Astrocyte (in vitro differentiated cells and primary cell): ENCODE data around the gene CFAP91. TPM values are rescaled to one million over a fixed set of nuclear protein-coding genes. Genes with fewer than 3 reads are reported as not detected.
A peak's percentile ranks its signal among the peaks of the same experiment; 100 is the strongest.

ENCODE experiments used
- DNase-seq: peaks from one replicate; pipeline ENCODE4 v3.0.0-alpha.2; 2010; ENCODE audit warnings: low read depth
- FAIRE-seq: peaks from 2 replicates; lab custom pipeline; 2011; peaks lifted over from hg19 to GRCh38; lab: Jason Lieb, UNC
- H2AFZ ChIP-seq: 2 replicates; pipeline ENCODE4 v1.6.0; 2012; ENCODE audit warnings: low read depth, low read length, inconsistent platforms
- H3K27ac ChIP-seq: 2 replicates; pipeline ENCODE4 v1.5.1; 2011; ENCODE audit warnings: low read depth, low read length, inconsistent platforms
- H3K27me3 ChIP-seq: 2 replicates; pipeline ENCODE4 v1.6.0; 2011; ENCODE audit warnings: low read length, inconsistent platforms; ENCODE audit not compliant: insufficient read depth
- H3K36me3 ChIP-seq: 2 replicates; pipeline ENCODE4 v1.5.1; 2011; ENCODE audit warnings: low read length, inconsistent platforms; ENCODE audit not compliant: insufficient read depth
- H3K4me1 ChIP-seq: 2 replicates; pipeline ENCODE4 v1.5.1; 2011; ENCODE audit warnings: low read length, inconsistent platforms; ENCODE audit not compliant: insufficient read depth
- H3K4me2 ChIP-seq: 2 replicates; pipeline ENCODE4 v1.6.0; 2012; ENCODE audit warnings: low read length, inconsistent platforms
- H3K4me3 ChIP-seq: 2 replicates; pipeline ENCODE4 v1.5.1; 2011; ENCODE audit warnings: low read depth, mild to moderate bottlenecking, low read length, inconsistent platforms; ENCODE audit not compliant: insufficient read depth
- H3K79me2 ChIP-seq: 2 replicates; pipeline ENCODE4 v1.6.0; 2012; ENCODE audit warnings: mild to moderate bottlenecking, low read length, inconsistent platforms; ENCODE audit not compliant: insufficient read depth
- H3K9ac ChIP-seq: 2 replicates; pipeline ENCODE4 v1.6.0; 2012; ENCODE audit warnings: mild to moderate bottlenecking, low read length, inconsistent platforms
- H3K9me3 ChIP-seq: 2 replicates; pipeline ENCODE4 v1.5.1; 2012; ENCODE audit warnings: low read depth, mild to moderate bottlenecking, low read length, inconsistent platforms; ENCODE audit not compliant: insufficient read depth
- H4K20me1 ChIP-seq: 2 replicates; pipeline ENCODE4 v1.6.0; 2012; ENCODE audit warnings: low read length, inconsistent platforms; ENCODE audit not compliant: insufficient read depth
- H3K27ac Mint-ChIP-seq: one replicate; pipeline ENCODE4 v1.8.0; 2021; ENCODE audit warnings: mild to moderate bottlenecking, mixed read lengths; ENCODE audit not compliant: unreplicated experiment
- H3K27me3 Mint-ChIP-seq: one replicate; pipeline ENCODE4 v1.8.0; 2021; ENCODE audit warnings: low read depth, mixed read lengths; ENCODE audit not compliant: unreplicated experiment
- H3K36me3 Mint-ChIP-seq: one replicate; pipeline ENCODE4 v1.8.0; 2021; ENCODE audit warnings: low read depth, mixed read lengths; ENCODE audit not compliant: unreplicated experiment
- H3K4me1 Mint-ChIP-seq: one replicate; pipeline ENCODE4 v1.8.0; 2021; ENCODE audit warnings: low read depth, mixed read lengths; ENCODE audit not compliant: unreplicated experiment
- H3K4me3 Mint-ChIP-seq: one replicate; pipeline ENCODE4 v1.8.0; 2021; ENCODE audit warnings: mild to moderate bottlenecking, moderate library complexity, mixed read lengths; ENCODE audit not compliant: unreplicated experiment
- H3K9me3 Mint-ChIP-seq: one replicate; pipeline ENCODE4 v1.8.0; 2021; ENCODE audit warnings: mild to moderate bottlenecking, mixed read lengths; ENCODE audit not compliant: unreplicated experiment
- EZH2 ChIP-seq: IDR thresholded peaks from 2 replicates; pipeline ENCODE4 v1.6.1; 2012; ENCODE audit warnings: mild to moderate bottlenecking, low read length, inconsistent platforms; ENCODE audit not compliant: insufficient read depth
- total RNA-seq: library from RNA; stranded (reverse); gene quantifications from 2 replicates; pipeline ENCODE4 v1.2.1, GENCODE V29; 2021
- TF ChIP-seq, protein P1 (sequence below): IDR thresholded peaks from 2 replicates; pipeline ENCODE4 v1.5.1; 2011; ENCODE audit warnings: low read depth, mild to moderate bottlenecking, inconsistent platforms, low read length, moderate library complexity; ENCODE audit not compliant: insufficient read depth

CFAP91 gene
- total RNA-seq, 1 donor from 2014 or later: 0.16 TPM

DNA sequence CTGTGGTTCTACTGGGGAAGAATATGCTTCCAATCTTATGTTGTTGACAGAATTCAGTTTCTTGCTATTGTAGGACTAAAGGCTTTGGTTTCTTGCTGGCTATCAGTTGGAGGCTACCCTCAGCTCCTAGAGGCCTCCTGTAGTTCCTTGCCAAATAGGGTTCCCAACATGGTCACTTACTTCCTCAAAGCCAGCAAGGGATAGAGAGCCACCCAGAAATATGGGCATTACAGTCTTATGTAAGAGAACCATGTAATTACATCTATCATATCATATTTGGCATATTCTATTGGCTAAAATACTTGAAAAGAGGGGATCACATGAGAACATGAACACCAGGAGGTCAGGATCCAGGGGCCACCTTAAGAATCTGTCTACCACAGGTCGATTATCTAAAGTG lies 19.4 kb upstream of the CFAP91 start:
- Histone ChIP-seq H2AFZ (no peak overlapping the region), H3K9ac (no peak overlapping the region), H3K36me3 (no peaks in the 10 kb centered on the region), H3K4me3 (no peak overlapping the region), H3K27ac (no peak overlapping the region), H3K9me3 (peaks cover 5% of the 10 kb centered on the region), H3K4me2 (no peak overlapping the region), H3K27me3 (peaks cover 5% of the 10 kb centered on the region), H3K79me2 (no peaks in the 10 kb centered on the region), H3K4me1 (no peaks in the 10 kb centered on the region), H4K20me1 (no peaks in the 10 kb centered on the region)
- FAIRE-seq: no peak
- Mint-ChIP-seq H3K36me3 (no peaks in the 10 kb centered on the region), H3K9me3 (peaks cover 8% of the 10 kb centered on the region), H3K27me3 (peaks cover 8% of the 10 kb centered on the region), H3K4me1 (no peaks in the 10 kb centered on the region), H3K27ac (no peak overlapping the region), H3K4me3 (no peak overlapping the region)
- DNase-seq: no peak
- TF ChIP-seq, protein P1, sequence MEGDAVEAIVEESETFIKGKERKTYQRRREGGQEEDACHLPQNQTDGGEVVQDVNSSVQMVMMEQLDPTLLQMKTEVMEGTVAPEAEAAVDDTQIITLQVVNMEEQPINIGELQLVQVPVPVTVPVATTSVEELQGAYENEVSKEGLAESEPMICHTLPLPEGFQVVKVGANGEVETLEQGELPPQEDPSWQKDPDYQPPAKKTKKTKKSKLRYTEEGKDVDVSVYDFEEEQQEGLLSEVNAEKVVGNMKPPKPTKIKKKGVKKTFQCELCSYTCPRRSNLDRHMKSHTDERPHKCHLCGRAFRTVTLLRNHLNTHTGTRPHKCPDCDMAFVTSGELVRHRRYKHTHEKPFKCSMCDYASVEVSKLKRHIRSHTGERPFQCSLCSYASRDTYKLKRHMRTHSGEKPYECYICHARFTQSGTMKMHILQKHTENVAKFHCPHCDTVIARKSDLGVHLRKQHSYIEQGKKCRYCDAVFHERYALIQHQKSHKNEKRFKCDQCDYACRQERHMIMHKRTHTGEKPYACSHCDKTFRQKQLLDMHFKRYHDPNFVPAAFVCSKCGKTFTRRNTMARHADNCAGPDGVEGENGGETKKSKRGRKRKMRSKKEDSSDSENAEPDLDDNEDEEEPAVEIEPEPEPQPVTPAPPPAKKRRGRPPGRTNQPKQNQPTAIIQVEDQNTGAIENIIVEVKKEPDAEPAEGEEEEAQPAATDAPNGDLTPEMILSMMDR: no peak
- TF ChIP-seq EZH2: no peak

DNA sequence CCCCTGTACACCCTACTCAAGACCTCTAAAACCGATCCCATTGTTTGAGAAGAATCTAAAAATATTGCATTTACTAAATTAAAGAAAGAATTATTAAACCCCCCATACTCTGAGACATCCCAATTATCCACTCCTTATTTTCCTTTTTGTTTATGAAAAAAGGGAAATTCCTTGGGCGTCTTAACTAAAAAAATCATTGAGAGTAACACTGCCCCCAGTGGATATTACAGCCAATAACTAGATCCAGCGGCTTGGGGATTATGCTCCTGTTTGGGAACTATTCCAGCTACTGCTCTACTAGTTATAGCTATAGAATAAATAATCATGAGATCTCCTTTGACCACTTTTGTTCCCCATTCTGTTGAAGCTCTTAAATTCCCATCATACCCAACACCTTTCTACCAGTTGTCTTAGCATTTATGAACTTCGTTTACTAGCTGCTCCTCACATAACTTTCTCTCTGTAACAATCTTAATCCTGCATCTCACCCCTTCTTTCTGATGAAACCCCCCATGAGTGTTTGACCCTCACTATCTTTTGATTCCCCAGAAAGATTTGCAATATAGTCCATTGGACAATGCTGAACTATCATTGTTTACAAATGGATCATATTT lies 12.7 kb upstream of the CFAP91 start:
- H3K9ac ChIP-seq: no peak overlapping the region
- Mint-ChIP-seq H3K27me3 (peaks cover 13% of the 10 kb centered on the region), H3K27ac (no peak overlapping the region), H3K36me3 (no peaks in the 10 kb centered on the region), H3K9me3 (peaks cover 8% of the 10 kb centered on the region), H3K4me1 (no peaks in the 10 kb centered on the region), H3K4me3 (no peak overlapping the region)
- no peaks in the 10 kb centered on the region for H4K20me1 ChIP-seq
- DNase-seq (no peak), FAIRE-seq (no peak)
- H3K79me2 ChIP-seq: no peaks in the 10 kb centered on the region
- no peaks in the 10 kb centered on the region for H3K36me3 ChIP-seq
- peaks cover 5% of the 10 kb centered on the region for H3K9me3 ChIP-seq
- no peak for TF ChIP-seq EZH2
- TF ChIP-seq, protein P1: peak; percentile 49
- no peak overlapping the region for H3K4me3 ChIP-seq
- H3K27me3 ChIP-seq: no peaks in the 10 kb centered on the region
- no peak overlapping the region for H3K4me2 ChIP-seq
- H2AFZ ChIP-seq: no peak overlapping the region
- H3K27ac ChIP-seq: no peak overlapping the region
- no peaks in the 10 kb centered on the region for H3K4me1 ChIP-seq

DNA sequence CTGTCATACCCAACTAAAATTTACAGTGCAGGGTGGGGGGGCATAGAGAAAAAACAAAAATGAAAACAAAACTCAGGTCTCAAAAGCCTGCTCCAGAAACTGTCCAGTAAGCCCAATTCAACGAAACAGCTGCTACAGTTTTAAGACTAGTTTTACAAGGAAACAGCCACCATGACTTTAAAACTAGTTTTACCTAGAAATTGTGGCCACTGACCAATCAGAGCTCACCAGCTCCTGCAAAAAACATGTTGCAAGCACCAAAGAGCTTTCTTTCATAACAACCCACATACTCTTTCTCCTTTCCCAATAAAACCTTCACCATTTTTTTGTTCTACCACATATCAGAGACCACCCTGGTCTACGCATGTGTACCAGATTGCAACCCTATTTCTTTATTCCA lies 7.3 kb upstream of the CFAP91 start:
- no peak overlapping the region for H3K4me2 ChIP-seq
- H3K36me3 ChIP-seq: no peaks in the 10 kb centered on the region
- no peak overlapping the region for H3K27ac ChIP-seq
- H3K4me3 ChIP-seq: no peak overlapping the region
- no peaks in the 10 kb centered on the region for H3K79me2 ChIP-seq
- H3K36me3 Mint-ChIP-seq: no peaks in the 10 kb centered on the region
- H3K27me3 Mint-ChIP-seq: peaks cover 10% of the 10 kb centered on the region
- no peak overlapping the region for H3K4me3 Mint-ChIP-seq
- no peaks in the 10 kb centered on the region for H3K9me3 Mint-ChIP-seq
- H3K4me1 Mint-ChIP-seq: no peaks in the 10 kb centered on the region
- no peak overlapping the region for H3K27ac Mint-ChIP-seq
- H3K9me3 ChIP-seq: no peaks in the 10 kb centered on the region
- no peak for TF ChIP-seq EZH2
- TF ChIP-seq, protein P1: no peak
- H3K9ac ChIP-seq: no peak overlapping the region
- no peaks in the 10 kb centered on the region for H3K27me3 ChIP-seq
- DNase-seq (no peak), FAIRE-seq (no peak)
- no peaks in the 10 kb centered on the region for H4K20me1 ChIP-seq
- no peak overlapping the region for H2AFZ ChIP-seq
- H3K4me1 ChIP-seq: no peaks in the 10 kb centered on the region
